ENCODE data around the gene MPV17. TPM values are rescaled to one million over a fixed set of nuclear protein-coding genes. Genes with fewer than 3 reads are reported as not detected.
"Not testable (repeated sequence)": the region's sequence is repeated elsewhere in the genome, so short reads cannot be mapped to it uniquely, and the experiment has no call there.

MPV17 gene
- total RNA-seq, 2 donors from 2014 or later, result 58.1 to 68.1 TPM

GRCh38 chr2:27278010-27278409 is 44.9 kb downstream of the MPV17 start:
- DNase-seq (ENCODE audit: low spot score), result no peak
- no peaks in the 10 kb centered on the region for H3K9me3 ChIP-seq
- TF ChIP-seq CTCF (IDR thresholded peaks at IDR 0.05), result no peak
- H3K27me3 ChIP-seq (replicated peaks; ENCODE audit: insufficient read depth), result no peaks in the 10 kb centered on the region
- H3K27ac ChIP-seq, result no peak overlapping the region
- no peaks in the 10 kb centered on the region for H3K36me3 ChIP-seq
- peaks cover 0 to 3% of the 10 kb centered on the region in 2 donors for H3K4me1 ChIP-seq (ENCODE audit: control insufficient read depth in 1 of 2, low read depth in 2 of 2)
- H3K4me3 ChIP-seq, result no peak overlapping the region
- no peak for ATAC-seq (ENCODE audit: insufficient number of reproducible peaks, low FRiP score, low read depth)

- no peaks in the 10 kb centered on the region for H3K36me3 ChIP-seq
- no peak within 1 kb of the TSS for H3K4me3 ChIP-seq
- DNase-seq (ENCODE audit: low spot score) (no peak), ATAC-seq (ENCODE audit: insufficient number of reproducible peaks, low FRiP score, low read depth) (no peak)
- no peaks in the 10 kb centered on the region for H3K27me3 ChIP-seq (replicated peaks; ENCODE audit: insufficient read depth)
- H3K4me1 ChIP-seq (ENCODE audit: control insufficient read depth in 1 of 2, low read depth in 2 of 2), result no peaks in the 10 kb centered on the region
- no peaks in the 10 kb centered on the region for H3K9me3 ChIP-seq
- TF ChIP-seq CTCF (IDR thresholded peaks at IDR 0.05), result no peak
- H3K27ac ChIP-seq, result no peak within 1 kb of the TSS
These were observed 47.4 kb downstream of the MPV17 start, which contains the start of gene DNAJC5G for GRCh38 chr2:27275211-27276150. Gene DNAJC5G, plus strand, starts transcription at chr2:27275433. Its CDS starts 1,296 bp downstream, at chr2:27276729.

- not testable (repeated sequence) for ATAC-seq (ENCODE audit: insufficient number of reproducible peaks, low FRiP score, low read depth); H3K4me1 ChIP-seq (ENCODE audit: control insufficient read depth in 1 of 2, low read depth in 2 of 2); H3K27ac ChIP-seq
These were observed 50.1 kb downstream of the MPV17 start for GRCh38 chr2:27272537-27273522.

DNA sequence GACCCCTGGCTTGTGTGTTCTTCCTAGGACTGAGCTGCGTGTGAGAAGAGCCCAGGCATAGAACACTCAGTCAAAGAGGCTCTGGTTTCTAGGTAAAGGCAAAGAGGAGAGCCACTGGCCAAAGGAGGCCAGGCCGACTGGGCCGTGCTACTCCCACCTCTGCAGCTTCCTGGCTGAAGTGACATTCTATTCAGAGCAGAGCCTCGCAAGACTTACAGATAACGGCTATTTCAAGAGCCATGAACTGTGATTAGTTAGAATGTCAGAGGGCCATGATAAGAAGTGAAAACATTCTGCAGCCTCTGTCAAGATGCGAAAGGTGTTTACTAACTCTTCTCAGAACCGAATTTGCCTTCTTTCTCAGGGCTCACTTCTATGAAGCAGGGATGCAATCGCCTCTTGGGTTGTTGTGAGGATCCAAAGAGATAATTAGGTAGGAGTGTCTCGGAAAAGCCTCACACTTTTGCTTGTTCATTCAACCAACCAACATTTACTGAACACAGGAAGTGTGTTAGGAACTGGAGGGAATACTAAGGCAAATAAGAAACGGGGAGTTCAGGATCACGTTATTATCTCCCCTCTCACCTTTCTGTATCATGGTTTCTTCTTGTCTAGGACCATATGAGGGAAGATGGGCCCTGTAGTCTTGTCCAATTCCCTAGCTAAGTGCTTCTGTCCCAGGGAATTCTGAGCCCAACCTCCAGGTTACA is 51.1 kb downstream of the MPV17 start:
- H3K9me3 ChIP-seq, result no peaks in the 10 kb centered on the region
- H3K27ac ChIP-seq, result no peak overlapping the region
- no peak for DNase-seq (ENCODE audit: low spot score)
- H3K4me1 ChIP-seq (ENCODE audit: control insufficient read depth in 1 of 2, low read depth in 2 of 2), result no peaks in the 10 kb centered on the region
- no peaks in the 10 kb centered on the region for H3K27me3 ChIP-seq (replicated peaks; ENCODE audit: insufficient read depth)
- no peak overlapping the region for H3K4me3 ChIP-seq
- no peak for ATAC-seq (ENCODE audit: insufficient number of reproducible peaks, low FRiP score, low read depth)
- no peaks in the 10 kb centered on the region for H3K36me3 ChIP-seq
- TF ChIP-seq CTCF (IDR thresholded peaks at IDR 0.05), result no peak

More at GRCh38 chr2:27272537-27273522, 50.1 kb downstream of the MPV17 start:
- not testable (repeated sequence) for H3K4me3 ChIP-seq; H3K9me3 ChIP-seq; H3K36me3 ChIP-seq; DNase-seq (ENCODE audit: low spot score); H3K27me3 ChIP-seq (replicated peaks; ENCODE audit: insufficient read depth)

DNA sequence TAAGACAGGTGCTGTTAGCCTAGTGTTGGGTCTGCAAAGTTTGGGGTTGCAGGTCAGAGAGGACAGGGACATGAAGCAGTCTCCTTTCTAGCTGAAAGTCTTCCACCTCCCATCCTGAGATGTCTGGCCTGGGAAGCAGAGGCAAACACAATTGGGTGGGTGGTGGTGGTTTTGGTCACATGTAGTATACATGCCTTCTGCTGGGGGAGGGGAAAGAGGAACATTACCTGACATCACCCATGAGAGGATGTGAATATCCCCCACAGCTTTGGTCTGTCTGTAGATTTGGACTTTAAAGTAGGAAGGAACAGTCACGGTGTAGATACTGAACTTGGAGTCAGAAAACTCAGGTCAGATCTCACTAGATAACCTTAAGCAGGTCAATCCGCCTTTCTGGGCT is 52.2 kb downstream of the MPV17 start:
- Histone ChIP-seq H3K9me3 (no peaks in the 10 kb centered on the region), H3K36me3 (no peaks in the 10 kb centered on the region), H3K27me3 (replicated peaks; ENCODE audit: insufficient read depth) (no peaks in the 10 kb centered on the region), H3K4me3 (no peak overlapping the region), H3K27ac (no peak overlapping the region), H3K4me1 (ENCODE audit: control insufficient read depth in 1 of 2, low read depth in 2 of 2) (no peaks in the 10 kb centered on the region)
- DNase-seq (ENCODE audit: low spot score), result no peak
- no peak for ATAC-seq (ENCODE audit: insufficient number of reproducible peaks, low FRiP score, low read depth)
- no peak for TF ChIP-seq CTCF (IDR thresholded peaks at IDR 0.05)
